Prostate gland (tissue), 2 donors: ENCODE results near the gene VAMP5.

Source experiments
- POLR2A ChIP-seq: fragments of 450-650 bp; IDR thresholded peaks from one replicate; pipeline ENCODE4 v1.6.1; 2016; ENCODE audit warnings: antibody characterized with exemption, mild to moderate bottlenecking
- POLR2AphosphoS5 ChIP-seq: sonication (generic); formaldehyde crosslinking; IDR thresholded peaks from one replicate; pipeline ENCODE4 v1.6.1; 2017; ENCODE audit warnings: antibody characterized with exemption
- TF ChIP-seq, protein P1 (sequence below), 4 experiments: fragments of 200-600 bp in 2 of 4; fragments of 450-650 bp in 2 of 4; sonication (generic) in 2 of 4; IDR thresholded peaks; 1 replicate in 3 of 4; 2 replicates in 1 of 4; pipeline ENCODE4 v1.5.1; 2016 to 2019; ENCODE audit warnings: antibody characterized with exemption in 4 of 4, mild to moderate bottlenecking in 2 of 4, moderate library complexity in 2 of 4

DNA sequence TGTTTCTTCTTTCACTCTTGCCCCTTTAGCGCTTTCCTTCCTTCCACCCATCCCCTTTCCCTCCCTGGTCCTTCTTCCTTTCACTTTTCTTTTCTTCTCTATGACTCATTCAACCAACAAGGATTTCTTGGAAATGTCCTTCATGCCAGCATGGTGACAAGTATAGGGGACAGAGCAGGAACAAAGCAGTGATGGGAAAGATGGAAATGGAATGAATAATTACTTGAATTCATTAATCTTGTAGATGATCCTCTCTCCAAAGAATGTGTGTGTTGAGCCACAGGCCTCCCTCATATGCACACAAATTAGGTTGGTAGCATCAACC, 1.5 kb downstream of the VAMP5 start:
- TF ChIP-seq, protein P1, sequence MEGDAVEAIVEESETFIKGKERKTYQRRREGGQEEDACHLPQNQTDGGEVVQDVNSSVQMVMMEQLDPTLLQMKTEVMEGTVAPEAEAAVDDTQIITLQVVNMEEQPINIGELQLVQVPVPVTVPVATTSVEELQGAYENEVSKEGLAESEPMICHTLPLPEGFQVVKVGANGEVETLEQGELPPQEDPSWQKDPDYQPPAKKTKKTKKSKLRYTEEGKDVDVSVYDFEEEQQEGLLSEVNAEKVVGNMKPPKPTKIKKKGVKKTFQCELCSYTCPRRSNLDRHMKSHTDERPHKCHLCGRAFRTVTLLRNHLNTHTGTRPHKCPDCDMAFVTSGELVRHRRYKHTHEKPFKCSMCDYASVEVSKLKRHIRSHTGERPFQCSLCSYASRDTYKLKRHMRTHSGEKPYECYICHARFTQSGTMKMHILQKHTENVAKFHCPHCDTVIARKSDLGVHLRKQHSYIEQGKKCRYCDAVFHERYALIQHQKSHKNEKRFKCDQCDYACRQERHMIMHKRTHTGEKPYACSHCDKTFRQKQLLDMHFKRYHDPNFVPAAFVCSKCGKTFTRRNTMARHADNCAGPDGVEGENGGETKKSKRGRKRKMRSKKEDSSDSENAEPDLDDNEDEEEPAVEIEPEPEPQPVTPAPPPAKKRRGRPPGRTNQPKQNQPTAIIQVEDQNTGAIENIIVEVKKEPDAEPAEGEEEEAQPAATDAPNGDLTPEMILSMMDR (IDR thresholded peaks at IDR 0.05) = no peak
- TF ChIP-seq POLR2A (no peak), POLR2AphosphoS5 (no peak)
